NOMO-1 (cell line): ENCODE results near the gene BRD9.
"Not testable (repeated sequence)": the region's sequence is repeated elsewhere in the genome, so short reads cannot be mapped to it uniquely, and the experiment has no call there.

Experiments used
- DNase-seq, 2 experiments: peaks; one replicate each; lab custom pipeline; 2025; ENCODE audit not compliant: unreplicated experiment in 2 of 2; lab: John Stamatoyannopoulos, UW

BRD9 gene

DNA sequence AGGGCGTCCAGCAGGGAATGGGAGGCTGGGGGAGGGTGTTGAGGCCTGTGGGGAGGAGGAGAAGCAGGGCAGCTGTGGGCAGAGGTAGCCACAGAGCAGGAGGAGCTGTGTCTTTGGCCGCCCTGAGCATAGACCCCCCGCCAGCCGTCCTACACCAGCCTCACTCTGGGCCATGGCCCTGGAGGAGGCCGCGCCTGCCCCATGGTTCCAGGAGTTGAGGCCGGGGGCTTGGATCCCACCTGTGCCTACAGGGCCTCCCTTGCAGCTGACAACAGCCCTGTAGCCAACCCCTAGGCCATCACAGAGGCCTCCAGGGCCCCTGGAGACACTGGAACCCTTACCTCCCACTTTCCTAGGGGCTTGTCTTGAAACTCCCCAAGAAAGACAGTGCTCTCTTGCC, 44.9 kb downstream of the BRD9 start:
- DNase-seq: not testable (repeated sequence)

- DNase-seq: not testable (repeated sequence)
These were observed 45.4 kb downstream of the BRD9 start for GRCh38 chr5:847212-847611.

DNA sequence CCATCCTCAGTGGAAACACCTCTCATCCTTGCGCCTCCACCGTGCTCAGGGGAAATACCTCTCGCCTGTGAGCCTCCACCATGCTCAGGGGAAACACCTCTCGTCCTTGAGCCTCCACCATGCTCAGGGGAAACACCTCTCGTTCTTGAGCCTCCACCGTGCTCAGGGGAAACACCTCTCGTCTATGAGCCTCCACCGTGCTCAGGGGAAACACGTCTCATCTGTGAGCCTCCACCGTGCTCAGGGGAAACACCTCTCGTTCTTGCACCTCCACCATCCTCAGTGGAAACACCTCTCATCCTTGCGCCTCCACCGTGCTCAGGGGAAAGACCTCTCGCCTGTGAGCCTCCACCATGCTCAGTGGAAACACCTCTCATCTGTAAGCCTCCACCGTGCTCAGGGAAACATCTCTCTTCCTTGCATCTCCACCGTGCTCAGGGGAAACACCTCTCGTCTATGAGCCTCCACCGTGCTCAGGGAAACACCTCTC, 46.0 kb downstream of the BRD9 start:
- DNase-seq: not testable (repeated sequence)

GRCh38 chr5:845676-846601, 46.7 kb downstream of the BRD9 start:
- not testable (repeated sequence) for DNase-seq

GRCh38 chr5:845031-845675, 47.4 kb downstream of the BRD9 start:
- not testable (repeated sequence) for DNase-seq

DNA sequence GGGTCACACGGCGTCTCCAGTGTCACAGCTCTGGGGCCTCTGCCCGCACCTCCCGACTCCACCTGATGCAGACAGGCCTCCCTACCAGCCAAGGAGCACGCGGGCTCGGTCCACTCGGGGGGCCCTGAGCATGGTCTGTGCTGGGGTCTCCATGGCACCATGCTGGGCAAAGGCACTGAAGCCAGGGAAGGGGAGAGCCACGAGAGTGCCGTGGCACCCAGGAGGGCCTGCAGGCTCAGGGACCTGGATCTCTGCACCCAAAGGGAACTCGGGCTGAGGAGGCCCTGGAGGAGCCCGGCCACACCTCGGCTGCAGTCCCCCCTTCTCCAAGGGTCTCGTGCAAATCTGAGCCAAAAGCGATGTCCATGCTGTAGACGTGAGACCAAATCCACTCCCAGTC, 48.2 kb downstream of the BRD9 start:
- not testable (repeated sequence) for DNase-seq

GRCh38 chr5:843926-844325, 48.7 kb downstream of the BRD9 start:
- not testable (repeated sequence) for DNase-seq

DNA sequence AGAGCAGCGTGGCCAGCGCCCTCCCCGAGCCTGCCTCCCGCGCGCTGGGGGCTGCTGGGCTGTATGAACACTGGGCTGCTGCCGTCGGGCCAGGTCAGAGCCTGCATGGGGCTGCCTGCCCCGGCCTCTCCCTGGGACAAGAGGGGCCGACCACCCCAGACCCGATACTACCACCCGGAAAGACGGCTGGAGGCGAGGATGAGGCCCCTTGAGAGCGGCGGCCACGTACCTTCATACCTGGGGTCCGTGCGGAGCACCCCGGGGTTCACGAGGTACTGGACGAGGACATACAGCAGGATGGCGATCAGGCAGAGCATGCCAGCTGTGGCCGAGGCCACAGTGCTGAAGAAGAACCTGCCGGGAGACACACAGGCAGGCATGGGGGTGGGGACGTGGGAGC, 49.2 kb downstream of the BRD9 start:
- not testable (repeated sequence) for DNase-seq

DNA sequence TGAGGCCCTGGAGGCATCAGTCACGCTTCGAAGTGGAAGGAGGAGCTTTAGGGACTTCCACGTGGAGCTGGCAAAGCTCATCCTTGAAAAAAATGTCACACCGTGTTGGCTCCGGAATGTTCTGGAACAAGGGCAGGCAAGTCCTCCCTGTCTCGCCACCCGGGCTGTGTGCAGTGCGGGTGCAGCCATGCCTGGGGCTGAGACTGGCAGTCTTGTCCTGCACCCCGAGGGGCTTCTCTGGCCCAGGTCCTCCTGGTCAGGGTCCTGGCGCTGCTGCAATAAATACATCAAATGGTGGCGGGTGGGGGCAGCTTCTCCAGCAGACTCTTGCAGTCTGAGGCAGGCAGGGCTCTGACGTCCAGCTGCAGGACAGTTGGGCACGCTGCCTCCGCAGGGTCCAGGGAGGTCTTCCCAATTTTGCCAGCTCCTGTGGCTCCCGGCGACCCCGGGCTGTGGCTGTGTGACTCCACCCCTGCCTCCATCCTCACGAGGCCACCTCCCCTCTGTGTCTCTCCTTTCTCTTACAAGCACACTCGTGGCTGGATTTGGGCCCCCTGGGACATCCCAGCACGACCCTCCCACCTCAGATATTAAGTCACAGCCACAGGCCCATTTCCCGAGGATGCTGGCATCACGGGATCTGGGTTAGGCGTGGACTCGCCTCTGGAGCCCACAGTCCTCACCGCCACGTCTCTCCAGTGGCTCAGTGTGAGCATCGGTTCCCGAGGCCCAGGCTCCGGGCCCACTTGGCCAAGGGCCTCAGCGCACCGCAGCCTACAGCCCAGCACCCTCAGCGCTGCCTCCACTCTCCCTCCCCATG, 50.0 kb downstream of the BRD9 start:
- not testable (repeated sequence) for DNase-seq

DNA sequence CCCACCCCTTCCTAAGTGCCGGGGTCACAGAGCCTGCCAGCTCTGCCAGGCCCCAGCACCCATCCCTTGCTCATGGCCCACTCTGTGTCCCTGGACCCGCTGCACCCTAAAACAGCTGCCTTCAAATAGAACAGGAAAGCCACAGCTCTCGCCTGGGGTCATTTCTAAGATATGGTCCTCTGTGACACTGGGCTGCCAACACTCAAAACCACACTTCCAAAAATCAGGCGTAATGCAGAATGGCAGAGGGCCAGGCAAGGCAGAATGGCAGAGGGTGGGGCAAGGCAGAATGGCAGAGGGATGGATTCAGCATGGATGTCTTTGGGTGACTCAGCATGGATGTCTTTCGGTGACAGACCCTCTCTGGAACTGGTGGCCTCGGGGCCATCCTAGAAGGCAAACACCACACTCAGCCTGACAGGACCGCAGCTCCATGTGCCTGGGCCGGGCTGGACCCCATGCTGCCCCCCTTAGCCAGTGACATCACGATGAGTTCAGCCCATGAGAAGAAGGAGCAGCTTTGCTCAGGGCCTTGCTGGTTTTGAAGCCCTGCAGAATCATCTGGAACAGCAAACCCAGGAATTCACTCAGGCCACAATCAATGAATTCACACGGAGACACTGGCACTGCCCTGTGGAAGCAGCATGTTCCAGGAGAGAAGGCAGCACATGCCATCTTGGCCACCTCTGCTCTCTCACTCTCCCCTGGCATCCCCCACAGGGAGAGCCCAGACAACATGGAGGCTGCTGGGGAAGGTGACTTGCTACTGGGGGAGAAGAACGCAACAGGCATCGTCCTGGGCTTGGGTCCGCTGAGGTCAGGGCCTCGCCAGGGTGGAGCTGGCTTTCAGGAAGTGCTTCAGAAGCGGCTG, 50.8 kb downstream of the BRD9 start:
- not testable (repeated sequence) for DNase-seq

GRCh38 chr5:840974-841435, 51.6 kb downstream of the BRD9 start:
- not testable (repeated sequence) for DNase-seq

GRCh38 chr5:840118-840973, 52.3 kb downstream of the BRD9 start:
- not testable (repeated sequence) for DNase-seq

DNA sequence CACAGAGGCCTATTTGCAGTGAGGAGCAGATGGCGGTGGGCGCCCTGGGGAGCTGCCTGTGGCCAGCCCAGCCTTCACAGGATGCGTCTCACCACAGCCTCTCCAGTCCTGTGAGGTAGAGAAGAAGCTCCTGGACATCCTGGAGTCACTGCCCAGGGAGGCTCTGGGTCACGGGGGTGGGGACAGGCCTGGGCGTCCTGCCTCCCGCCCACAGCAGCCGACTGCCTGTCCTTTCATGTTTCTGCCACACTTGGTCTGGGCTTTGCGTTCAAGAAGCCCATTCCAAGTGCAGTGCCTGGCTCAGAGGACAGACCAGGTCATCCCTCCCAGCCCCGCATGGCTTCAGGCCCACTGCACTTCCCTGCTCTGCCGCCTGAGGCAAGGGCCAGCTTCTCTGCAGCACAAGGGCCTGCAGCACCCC, 54.2 kb downstream of the BRD9 start:
- DNase-seq: not testable (repeated sequence)

- not testable (repeated sequence) for DNase-seq
These were observed 54.9 kb downstream of the BRD9 start for GRCh38 chr5:837621-838121.

DNA sequence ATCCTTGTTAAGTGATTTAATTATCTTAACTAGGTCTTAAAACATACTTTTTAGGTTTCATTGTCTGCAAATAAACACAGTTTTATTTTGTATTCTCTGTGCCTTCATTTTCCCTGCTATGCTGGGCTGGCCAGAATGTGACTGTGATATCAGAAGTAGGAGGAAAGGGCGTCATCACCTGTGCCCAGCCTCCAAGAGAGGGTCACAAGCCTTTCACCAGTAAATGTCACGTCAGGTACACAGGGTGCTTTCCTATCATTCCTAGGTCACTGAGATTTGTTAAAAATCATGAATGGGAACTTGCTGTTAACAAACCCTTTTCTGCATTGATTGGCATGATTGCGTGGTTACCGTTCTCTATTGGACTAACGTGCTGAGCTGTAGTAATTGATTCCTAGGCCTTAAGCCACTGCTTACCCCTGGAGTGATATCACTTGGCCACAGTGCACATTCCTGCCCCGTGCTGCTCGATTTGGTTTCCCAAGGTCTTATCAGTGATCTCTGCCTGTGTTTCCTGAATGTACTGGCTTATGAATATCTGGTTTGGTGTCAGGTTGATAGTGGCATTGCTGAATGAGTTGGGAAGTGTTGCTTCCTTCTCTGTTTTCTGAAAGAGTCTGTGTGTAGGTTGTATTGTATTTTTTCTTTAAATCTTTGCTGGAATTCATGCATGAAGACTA, 56.5 kb downstream of the BRD9 start:
- not testable (repeated sequence) for DNase-seq

DNA sequence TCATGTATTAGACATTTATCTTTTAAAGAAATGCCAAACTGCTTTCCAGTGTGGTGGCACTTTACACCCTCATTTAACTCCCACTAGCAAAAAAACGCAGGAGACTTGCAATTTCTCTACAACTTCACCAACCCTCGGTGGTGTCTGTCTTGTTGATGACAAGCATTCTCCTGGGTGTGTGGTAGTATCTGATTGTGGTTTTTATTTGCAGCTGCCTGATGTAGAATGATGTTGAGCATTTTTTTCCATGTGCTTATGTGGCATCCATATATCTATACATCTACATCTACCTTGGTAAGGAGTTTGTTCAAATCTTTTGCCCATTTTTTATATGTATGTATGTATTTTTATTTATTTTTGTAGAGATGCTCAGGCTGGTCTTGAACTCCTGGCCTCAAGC, 58.6 kb downstream of the BRD9 start:
- not testable (repeated sequence) for DNase-seq

- DNase-seq: not testable (repeated sequence)
These were observed 64.4 kb downstream of the BRD9 start for GRCh38 chr5:828194-828593.

GRCh38 chr5:825544-825943, 67.1 kb downstream of the BRD9 start:
- not testable (repeated sequence) for DNase-seq
